ENCODE results near the gene RND3.

The RND3 gene

DNA sequence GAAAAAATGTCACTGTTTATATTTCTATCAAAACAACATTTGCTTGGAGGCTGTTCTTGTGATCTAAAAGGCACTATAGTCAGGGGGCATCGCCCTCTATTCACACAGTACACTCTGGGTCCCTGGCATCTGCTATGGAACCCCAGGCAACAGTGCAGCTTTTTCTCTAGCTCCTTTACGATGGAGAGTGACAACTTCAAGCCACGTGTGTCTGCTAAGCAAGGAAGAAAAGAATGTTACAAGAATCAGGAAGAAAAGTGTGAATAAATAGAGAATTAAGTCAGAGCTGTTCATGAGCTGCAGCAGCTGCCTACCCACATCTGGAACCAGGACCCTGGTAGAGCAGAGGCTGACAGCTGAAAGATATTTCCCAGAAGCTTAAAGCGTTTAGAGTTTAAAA lies 11.2 kb downstream of the RND3 start:
- no peak for DNase-seq (ENCODE audit: low read depth in 2 of 2)

DNA sequence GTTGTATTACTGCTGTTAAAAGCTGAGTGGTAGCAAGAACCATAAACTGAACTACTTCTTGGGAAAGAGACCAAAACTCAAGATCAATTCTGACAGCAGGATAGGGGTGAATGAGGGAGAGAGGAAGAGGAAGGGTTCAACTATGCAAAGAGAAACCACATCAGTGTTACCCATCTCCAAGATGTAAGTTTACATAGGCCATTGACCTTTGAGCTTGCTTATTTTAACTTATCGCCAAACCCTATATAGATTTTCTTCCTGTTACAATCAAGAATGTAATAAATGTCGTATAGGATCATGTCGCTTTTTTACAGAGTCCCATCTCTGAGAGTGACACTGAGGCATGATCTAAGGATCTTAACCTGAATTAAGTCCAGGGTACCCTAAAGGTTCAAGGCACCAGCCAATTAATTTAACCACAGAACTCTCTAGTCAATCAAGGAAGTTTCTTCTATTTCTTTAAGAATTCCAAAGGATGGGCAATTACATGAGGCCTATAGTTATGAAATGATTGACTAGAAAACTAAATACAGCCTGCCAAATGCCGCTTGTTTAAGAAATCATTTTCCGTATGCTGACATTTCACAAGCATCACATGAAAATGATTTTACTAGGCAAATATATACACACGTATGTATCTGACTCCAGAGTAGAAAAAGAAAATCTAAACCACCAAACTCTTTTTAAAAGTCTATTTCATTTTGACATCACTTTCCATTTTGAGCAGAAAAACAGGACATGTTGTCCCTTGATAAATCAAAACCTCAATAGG lies 11.8 kb downstream of the RND3 start:
- DNase-seq (ENCODE audit: low read depth in 2 of 2) = no peak

DNA sequence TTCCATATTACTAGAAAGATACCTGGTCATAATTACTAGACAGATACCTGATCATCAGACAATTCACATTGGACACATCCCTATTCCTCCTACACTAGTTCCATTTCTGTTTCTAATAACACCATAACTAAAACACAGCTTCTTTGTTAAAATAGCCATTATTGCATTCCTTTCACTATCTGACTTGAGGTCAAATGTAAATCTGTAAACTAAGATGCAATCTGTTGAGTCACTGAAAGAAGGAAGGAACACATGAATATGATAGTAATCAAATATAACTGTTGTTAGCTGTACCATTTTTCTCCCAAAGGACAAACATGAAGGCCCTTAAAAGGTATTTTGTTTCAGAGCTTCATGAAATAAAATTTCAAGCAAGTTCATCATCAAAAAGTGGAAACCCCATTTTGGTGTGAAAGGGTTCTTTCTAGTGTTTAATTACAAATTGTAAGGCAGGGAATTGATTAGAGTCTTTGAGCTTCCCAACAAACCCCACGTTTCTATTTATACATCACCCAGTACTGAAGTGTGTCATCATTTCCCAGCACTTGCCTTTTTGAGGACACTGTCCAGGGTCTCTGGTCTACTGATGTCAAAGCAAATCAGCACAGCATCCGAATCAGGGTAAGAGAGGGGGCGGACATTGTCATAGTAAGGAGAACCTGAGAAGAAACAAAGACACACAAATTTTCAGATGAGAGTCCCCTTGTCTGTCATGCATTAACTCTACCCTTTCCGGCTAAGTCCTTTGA lies 13.0 kb downstream of the RND3 start:
- DNase-seq (ENCODE audit: low read depth in 2 of 2) = no peak

DNA sequence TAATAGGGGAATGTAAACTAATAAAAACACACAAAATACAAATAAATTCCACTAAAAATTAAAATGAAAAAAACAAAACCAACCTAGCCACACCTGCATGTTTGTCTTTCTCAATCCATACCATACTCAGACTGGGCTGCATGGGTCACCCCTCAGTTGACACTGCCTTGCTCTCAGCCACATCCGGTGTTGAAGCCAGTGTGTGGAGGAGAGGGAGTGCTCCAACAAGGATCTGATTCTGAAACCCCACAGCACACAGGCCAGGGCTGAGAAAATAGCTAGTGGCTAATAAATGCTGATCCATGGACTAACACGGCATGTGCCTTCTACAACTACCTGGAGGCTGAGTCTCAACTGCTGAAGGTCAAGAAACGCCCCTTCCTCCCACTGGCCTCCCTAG lies 13.7 kb downstream of the RND3 start:
- DNase-seq (ENCODE audit: low read depth in 2 of 2) = no peak

DNA sequence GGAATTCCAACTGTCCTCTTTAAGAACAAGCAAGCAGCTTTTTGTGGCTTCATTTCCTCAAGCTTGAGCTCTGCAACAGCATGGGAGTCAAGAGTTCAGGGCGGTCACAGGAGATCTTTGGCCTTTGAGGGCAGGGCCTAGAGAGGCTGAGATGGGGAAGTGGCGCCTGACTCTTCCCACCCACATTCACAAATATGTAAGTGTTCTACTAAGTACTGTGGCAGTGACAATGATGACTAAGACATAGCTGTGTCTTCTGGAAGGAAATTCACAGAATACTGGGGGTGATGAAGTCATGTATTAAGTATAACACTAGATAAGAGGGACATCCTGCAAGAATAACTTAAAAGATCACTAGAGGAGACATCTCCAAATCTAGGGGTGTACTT lies 15.0 kb downstream of the RND3 start:
- DNase-seq (ENCODE audit: low read depth in 2 of 2) = no peak

DNA sequence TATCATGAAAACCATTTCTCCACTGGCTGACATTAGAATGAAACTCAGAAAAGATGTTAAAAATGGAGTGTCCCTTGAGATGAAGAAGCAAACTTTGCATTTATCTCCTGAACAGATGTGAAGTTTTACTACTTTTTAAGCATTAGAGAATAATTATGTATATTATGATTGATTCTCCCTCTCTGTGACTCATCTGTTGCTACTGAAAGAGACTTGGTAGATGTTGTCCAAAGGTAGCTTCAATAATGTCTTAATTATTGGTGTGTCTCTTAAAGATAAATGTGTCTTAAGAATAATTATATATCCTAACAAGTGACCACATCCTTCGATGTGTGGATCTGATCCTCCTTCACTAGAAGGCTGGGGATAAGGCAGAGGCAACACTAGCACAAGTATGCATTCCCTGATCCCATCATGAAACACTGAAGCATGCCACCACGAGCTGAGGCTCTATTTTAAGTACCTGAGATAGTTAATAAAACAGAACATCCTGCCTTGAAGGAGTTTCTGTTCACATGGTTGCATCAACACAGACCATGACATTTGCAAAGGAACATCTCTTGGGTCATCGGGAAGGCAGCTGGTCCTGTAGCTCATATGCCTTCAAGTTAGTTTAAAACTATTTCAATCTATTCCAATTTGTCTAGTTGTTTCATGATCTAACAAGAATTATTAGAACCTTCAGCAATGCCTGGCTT lies 15.5 kb downstream of the RND3 start:
- no peak for DNase-seq (ENCODE audit: low read depth in 2 of 2)

DNA sequence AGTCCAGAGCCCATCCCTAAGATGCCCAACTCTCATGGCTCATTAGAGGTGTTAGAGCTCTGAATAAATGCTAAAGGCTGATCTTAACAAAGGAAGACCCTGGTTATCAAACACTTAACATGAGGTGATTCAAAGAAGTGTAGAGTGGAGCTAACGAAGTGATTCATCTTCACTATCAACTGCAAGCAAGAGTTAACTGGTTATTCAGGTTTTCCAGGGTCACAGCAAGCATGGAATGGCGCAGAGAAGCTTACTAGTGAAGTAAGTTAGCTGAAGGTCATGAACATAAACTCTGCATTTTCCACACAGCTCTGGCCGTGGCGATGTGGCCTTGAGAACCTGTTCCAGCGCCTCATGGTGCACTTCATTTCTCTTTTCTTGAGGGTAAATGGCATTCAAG lies 17.0 kb downstream of the RND3 start:
- no peak for DNase-seq (ENCODE audit: low read depth in 2 of 2)

DNA sequence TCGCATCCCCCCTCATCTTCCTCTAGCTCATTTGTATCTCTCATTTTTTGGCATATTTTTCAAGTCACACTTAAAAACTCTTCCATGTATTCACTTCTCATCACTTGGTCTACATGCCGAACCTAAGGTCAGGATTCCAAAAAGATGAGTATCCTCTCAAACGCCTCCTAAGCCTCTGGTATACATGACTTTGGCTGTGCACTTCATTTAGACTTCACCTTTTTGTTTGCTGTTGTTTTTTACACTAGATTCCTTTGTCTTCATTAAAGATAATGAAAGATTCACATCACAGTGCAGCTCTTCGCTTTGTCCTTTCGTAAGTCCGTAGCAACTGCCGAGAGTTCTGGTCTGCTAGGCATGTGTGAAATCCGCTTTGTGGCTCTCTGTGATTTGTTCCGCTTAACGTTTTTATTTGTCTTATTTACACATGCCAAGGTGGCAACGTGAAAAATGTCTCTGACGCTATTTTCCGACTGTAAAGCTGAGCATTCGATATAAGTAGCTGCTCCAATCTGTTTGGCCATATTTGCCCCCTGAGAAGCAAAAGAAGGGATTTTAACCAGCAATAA lies 17.7 kb downstream of the RND3 start:
- DNase-seq (ENCODE audit: low read depth in 2 of 2) = no peak

DNA sequence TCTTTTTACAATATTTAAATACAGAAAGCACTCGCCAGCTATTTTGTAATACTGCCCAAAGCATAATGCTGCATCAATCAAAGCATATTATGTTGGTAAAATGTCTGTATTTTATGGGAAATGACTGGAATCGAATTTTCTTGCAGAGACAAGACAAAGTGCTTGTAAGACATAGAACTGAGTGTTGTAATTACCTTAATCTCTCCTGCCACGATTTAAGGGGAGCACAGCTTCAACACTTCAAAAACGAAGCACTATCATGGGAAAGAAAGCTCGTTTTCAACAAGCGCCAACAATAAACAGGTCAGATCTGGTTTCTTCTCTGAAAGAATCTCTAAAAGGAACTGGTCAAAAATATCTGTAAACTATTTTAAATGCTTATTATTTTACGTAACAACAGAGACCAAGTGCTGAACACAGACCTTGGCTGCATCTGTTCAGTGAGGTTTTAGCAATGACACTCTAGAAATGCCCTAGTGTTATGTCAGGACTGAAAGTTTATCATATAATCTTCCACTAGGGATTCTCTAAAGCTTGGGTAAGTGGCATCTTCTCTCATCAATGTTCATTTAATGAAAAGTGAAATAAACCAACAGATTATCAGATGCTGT lies 19.0 kb downstream of the RND3 start:
- DNase-seq (ENCODE audit: low read depth in 2 of 2) = no peak

DNA sequence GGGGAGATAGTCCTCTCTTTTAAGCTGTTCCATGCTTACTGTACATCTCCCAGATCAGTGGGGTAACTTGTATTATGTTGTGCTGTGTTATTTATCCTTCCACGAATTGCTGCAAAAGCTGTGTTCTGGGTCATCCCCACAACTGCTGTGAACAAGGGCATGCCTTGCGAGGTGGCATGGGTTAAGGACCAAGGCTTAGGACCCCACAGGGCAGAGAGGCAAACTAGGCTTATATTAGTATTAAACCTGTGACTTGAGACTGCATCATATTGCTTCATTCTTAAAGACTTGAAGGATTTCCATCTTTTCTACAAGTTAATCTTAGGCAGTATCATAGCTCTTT lies 19.9 kb downstream of the RND3 start:
- DNase-seq (ENCODE audit: low read depth in 2 of 2) = no peak

DNA sequence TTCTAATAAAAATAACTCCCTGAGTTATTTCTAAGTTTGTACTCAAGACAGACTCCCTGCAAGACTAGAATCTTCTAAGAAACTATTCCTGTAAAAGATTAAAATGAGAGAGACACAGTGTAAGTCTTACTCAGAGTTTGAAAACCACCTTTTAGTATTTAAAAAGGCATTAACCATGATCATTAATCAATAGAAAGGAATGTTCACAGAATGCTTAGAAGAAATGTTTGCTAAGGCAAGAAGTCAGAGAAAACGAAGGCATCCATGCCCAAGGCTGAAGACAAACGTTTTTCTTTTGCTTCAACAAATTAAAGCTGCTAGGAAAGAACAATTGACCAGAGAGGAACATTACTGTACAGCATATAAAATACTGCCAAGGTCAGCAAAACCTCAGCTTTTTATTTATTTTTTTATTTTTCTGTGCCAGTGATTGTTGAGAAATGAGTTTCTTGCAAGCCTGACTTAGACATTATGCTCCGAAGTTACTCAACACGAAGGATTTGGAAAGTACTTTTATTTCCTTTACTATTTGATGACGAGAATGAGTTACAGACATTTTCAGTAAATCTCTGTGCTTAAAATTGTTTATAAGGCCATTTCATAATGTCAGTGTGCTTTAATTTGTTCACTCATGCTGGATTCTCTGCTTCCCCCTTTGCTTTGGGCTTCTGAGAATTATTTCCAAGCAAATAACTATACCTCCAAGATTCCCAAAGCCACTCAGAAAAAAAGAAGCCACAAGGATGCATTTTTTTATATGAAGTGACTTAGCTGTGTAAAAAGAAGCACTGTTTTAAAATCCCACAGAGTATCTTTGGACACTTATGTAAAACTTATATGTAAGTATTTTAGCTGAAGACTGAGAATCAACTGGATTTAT lies 20.5 kb downstream of the RND3 start:
- no peak for DNase-seq (ENCODE audit: low read depth in 2 of 2)

DNA sequence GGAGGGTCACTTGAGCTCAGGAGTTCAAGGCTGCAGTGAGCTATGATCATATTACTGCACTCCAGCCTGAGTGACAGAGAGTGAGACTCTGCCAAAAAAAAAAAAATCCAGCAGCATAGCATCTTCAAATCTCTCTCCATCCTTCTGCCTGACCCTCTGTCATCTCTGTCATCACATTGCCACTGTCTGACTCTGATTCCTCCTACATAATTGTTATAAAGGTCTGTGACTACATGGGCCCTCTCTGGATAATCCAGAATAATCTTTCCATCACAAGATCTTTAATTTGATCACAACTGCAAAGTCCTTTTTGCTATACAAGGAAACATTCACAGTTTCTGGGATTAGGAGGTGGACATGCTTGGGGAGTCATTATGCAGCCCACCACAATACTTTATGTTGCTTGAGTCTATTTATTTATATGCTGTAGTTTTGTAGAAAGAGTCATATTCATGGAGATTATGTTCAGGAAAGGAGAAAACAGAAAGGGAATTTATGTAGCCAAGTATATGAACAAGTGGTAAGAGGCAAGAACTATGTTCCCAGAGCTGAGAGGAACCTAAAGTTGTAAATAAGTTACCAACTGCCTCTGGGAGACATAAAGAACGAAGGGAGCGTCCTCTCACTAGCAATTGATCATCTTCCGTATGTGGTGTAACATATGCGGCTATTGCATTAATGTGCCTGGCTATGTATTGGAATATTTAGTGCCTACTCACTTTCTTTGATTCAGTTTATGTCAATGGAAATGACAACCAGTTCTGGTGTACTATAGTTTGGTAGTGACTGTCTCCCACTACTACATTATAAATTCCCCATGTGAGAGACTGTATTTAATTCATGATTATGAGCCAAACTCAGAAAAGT lies 21.5 kb downstream of the RND3 start:
- DNase-seq (ENCODE audit: low read depth in 2 of 2) = no peak

DNA sequence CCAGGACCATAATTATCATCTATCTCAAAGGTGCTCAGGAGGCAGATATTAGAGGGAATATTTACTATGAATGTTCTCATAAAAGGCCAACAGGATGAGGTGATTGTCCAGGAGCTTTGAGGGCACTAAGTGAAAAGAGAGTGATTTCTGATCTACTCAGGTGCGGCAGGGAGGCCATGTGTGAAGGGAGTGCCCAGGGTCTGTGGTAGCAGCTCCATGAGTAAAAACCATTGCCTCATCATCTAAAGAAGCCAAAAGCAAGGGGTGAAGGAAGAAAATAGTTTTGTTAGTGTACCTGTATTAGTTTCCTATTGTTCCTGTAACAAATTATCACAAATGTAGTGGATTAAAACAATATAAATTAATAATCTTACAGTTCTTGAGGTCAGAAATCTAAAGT lies 22.5 kb downstream of the RND3 start:
- no peak for DNase-seq (ENCODE audit: low read depth in 2 of 2)

DNA sequence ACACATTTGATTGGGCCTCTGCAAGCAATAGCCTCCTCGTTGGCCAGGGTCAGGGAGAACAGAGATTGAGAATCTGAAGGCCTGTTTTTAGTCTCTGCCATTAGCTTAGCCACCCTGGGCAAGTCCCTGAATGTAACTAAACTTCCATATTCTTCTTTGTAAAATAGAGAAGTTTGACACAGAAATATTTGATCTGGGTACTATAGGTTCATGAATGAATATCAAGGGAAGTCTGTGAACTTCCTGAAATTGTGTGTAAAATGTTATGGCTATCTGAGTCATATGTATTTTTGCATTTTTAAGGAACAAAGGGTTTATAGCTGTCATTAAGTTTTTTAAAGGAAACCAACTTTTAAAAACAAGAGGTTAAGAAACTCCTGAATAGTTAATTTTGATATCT lies 23.2 kb downstream of the RND3 start:
- DNase-seq (ENCODE audit: low read depth in 2 of 2) = no peak

DNA sequence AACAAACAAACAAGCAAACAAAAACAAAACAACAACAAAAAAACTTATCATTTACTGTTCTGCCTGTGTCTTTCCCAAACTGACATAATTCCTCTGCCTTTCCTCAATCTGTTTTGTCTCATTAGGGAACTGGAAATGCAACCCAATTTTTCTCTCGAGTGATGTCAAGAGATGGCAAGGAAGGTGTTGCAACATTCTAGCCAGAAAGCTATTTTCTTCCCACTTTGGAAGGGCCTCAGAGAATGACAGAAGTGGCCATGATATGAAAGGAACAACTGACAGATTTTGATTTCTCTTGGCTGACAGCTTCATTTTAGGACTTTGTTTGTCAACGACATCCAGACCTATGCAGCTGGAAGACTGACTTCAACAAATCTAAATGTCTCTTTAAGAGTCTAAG lies 24.7 kb downstream of the RND3 start:
- DNase-seq (ENCODE audit: low read depth in 2 of 2) = no peak

DNA sequence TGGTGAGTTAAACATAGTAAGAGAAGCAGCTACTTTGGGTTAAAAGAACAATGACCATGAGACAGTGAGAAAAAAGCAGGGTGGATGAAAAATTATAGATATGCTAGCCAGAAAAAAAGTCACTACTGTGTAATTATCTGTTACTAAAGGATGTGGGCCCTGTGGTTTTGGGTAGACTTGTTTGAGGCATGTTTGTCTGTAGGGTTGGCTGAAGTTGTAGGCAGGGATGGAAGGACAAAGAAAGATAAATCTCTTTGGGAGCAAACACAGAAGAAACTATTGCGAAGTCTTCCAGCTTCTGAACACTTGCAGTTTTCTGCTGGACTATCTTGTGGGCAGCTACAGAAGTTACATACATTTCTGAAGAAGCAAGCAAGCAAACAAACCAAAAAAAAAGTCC lies 28.2 kb downstream of the RND3 start:
- no peak for DNase-seq (ENCODE audit: low read depth in 2 of 2)

DNA sequence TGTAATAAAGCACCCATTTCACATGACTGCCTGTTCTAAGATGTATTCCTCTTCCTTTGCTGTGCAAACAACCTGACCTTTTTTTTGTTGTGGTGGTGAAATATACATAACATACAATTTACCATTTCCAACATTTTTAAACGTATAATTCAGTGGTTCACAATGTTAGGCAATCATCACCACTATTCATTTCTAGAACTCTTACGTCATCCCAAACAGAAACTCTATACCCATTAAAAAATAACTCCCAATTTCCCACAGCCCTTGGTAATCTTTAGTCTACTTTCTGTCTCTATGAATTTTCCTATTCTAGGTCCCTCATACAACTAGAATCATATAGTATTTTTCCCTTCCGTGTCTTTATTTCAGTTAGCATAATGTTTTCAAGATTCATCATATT lies 36.7 kb downstream of the RND3 start:
- no peak for DNase-seq (ENCODE audit: low read depth in 2 of 2)

DNA sequence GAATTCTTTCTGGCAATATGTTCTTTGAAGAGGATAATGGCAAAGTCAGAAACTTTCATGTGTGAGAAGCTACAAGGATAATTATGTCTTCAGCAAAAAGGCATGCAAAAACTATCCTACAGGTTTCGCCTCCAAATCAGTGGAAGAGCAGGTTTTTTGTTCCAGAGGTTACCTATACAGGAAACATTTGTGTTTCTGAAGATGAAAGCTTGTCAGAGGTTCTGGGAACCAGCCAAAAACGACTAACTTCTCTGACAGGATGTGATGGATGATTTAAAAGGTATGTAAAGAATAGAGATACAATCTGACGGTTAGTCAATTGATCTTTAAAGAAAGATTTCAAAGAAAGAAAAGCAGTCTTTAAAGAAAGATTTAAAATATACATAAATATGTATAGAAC lies 37.6 kb downstream of the RND3 start:
- DNase-seq (ENCODE audit: low read depth in 2 of 2) = no peak

DNA sequence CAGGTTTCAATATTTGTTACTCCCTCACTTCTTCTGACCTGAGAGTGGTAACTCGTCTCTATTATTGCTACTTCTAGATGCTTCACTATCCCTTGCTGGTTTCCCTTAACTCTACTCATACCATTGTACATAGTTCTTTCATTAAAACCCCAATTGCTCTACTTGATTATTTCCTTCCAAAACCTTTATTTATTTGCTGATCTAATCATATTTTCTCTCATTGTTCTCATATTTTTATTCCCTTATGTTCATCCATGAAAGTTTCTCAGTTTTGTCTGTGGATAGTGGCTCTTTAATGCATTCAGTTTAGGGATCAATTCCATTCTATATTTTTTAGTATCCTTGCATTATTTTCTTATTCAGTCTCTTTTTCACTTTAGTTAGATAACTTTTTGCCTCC lies 42.1 kb downstream of the RND3 start:
- no peak for DNase-seq (ENCODE audit: low read depth in 2 of 2)

DNA sequence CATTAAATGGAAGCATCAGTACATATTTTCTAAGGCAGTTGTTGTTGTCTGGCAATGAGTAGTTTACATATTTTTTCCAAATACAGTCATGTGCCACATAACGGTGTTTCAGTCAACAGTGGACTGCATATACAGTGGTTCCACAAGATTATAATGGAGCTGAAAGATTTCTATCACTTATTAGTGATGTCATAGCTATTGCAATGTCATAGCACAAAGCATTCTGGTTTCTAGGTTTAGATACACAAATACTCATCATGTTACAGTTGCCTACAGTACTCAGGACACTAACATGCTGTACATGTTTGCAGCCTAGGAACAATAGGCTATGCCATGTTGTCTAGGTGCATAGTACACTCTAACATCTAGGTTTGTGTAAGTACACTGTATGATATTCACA lies 45.0 kb downstream of the RND3 start:
- DNase-seq (ENCODE audit: low read depth in 2 of 2) = no peak
